Right atrium auricular region (tissue), 2 donors: Measurements from ENCODE around the gene CUL4A. TPM values are rescaled to one million over a fixed set of nuclear protein-coding genes. Genes with fewer than 3 reads are reported as not detected.

Source experiments
- DNase-seq: peaks from one replicate; pipeline ENCODE4 v3.0.0-alpha.2; 2019; ENCODE audit warnings: low spot score
- H3K27ac ChIP-seq, 2 donors: fragments of 200-600 bp; sonication (generic); 1 replicate in 1 of 2; 2 replicates in 1 of 2; pipeline ENCODE4 v1.5.1; 2016 to 2019
- H3K27me3 ChIP-seq, 2 donors: fragments of 200-600 bp; sonication (generic); one replicate each; pipeline versions ENCODE4 v1.5.1 to v1.6.0; 2017 to 2019
- H3K36me3 ChIP-seq: fragments of 200-600 bp; sonication (generic); one replicate; pipeline ENCODE4 v1.5.1; 2016
- H3K4me1 ChIP-seq, 2 donors: fragments of 200-600 bp; sonication (generic); one replicate each; pipeline versions ENCODE4 v1.5.1 to v1.6.0; 2017 to 2019
- H3K4me3 ChIP-seq, 2 donors: fragments of 200-600 bp; sonication (generic); 1 replicate in 1 of 2; 2 replicates in 1 of 2; pipeline ENCODE4 v1.5.1; 2017 to 2019; ENCODE audit warnings: mild to moderate bottlenecking in 1 of 2, moderate library complexity in 1 of 2
- H3K9me3 ChIP-seq, 2 donors: fragments of 200-600 bp; sonication (generic); one replicate each; pipeline ENCODE4 v1.5.1; 2019
- total RNA-seq, 2 donors: library from RNA; depleted of rRNA; stranded (reverse); fragments of >200 nt; gene quantifications; one replicate each; pipeline ENCODE4 v1.1.0, GENCODE V29; 2016
- TF ChIP-seq, protein P1 (sequence below), 2 donors: fragments of 200-600 bp; sonication (generic); IDR thresholded peaks; one replicate each; pipeline ENCODE4 v1.5.1; 2019; ENCODE audit warnings: antibody characterized with exemption in 2 of 2

CUL4A gene
- total RNA-seq, 2 donors from 2014 or later: 76.5 to 435 TPM

- no peaks in the 10 kb centered on the region for H3K27me3 ChIP-seq
- peaks cover 0 to 35% of the 10 kb centered on the region in 2 donors for H3K4me1 ChIP-seq
- H3K4me3 ChIP-seq: peak within 1 kb of the TSS; percentile 78 to 93
- DNase-seq: peak; percentile 98
- no peaks in the 10 kb centered on the region for H3K9me3 ChIP-seq
- H3K36me3 ChIP-seq: no peaks in the 10 kb centered on the region
- TF ChIP-seq, protein P1, sequence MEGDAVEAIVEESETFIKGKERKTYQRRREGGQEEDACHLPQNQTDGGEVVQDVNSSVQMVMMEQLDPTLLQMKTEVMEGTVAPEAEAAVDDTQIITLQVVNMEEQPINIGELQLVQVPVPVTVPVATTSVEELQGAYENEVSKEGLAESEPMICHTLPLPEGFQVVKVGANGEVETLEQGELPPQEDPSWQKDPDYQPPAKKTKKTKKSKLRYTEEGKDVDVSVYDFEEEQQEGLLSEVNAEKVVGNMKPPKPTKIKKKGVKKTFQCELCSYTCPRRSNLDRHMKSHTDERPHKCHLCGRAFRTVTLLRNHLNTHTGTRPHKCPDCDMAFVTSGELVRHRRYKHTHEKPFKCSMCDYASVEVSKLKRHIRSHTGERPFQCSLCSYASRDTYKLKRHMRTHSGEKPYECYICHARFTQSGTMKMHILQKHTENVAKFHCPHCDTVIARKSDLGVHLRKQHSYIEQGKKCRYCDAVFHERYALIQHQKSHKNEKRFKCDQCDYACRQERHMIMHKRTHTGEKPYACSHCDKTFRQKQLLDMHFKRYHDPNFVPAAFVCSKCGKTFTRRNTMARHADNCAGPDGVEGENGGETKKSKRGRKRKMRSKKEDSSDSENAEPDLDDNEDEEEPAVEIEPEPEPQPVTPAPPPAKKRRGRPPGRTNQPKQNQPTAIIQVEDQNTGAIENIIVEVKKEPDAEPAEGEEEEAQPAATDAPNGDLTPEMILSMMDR (IDR thresholded peaks at IDR 0.05): peak in 1 of 2 donors; percentile 17
- H3K27ac ChIP-seq: peak within 1 kb of the TSS; percentile 84 to 89
Measured at GRCh38 chr13:113296823-113297369, 87.5 kb downstream of the CUL4A start, which contains the start of gene LAMP1. TSS of gene LAMP1 (plus strand) at chr13:113297239. CDS start at chr13:113297435, 196 bp downstream.

DNA sequence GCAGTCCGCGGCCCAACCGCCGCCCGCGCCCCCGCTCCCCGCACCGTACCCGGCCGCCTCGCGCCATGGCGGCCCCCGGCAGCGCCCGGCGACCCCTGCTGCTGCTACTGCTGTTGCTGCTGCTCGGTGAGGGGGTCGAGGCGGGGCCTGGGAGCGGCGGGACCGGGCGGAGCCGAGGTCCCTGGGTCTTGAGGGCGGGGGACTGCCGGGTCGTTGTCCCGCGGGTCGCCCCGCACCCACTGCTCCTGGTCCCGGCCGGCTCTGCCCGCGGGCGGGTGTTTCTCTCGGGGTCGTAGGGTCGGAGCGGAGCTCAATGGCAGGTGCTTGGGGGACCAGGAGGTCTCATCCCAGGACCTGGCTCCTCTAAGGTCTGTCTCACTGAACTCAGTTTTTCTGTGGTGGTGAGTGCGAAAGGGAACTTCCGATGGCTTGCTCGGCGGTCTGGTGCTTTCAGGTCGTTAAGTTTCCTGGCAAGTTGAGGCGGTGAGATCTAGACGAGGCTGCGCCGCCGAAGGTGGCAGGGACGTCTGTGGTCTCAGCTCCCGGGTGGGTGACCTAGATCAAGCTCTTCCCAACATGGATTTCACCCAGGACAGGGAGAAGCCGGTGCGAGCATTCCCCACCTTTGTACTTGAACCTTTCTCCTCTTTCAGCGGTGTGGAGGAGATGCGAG, 88.1 kb downstream of the CUL4A start:
- peak overlapping the region; percentile 78 to 93 for H3K4me3 ChIP-seq
- H3K27ac ChIP-seq: peak overlapping the region; percentile 84 to 89
- no peaks in the 10 kb centered on the region for H3K9me3 ChIP-seq
- no peaks in the 10 kb centered on the region for H3K27me3 ChIP-seq
- H3K36me3 ChIP-seq: no peaks in the 10 kb centered on the region
- TF ChIP-seq, protein P1 (IDR thresholded peaks at IDR 0.05): no peak
- no peak for DNase-seq
- peaks cover 0 to 33% of the 10 kb centered on the region in 2 donors for H3K4me1 ChIP-seq

- Histone ChIP-seq H3K36me3 (no peaks in the 10 kb centered on the region), H3K4me3 (peak overlapping the region; percentile 78 to 93), H3K27me3 (no peaks in the 10 kb centered on the region), H3K4me1 (peaks cover 0 to 33% of the 10 kb centered on the region in 2 donors), H3K27ac (peak overlapping the region; percentile 84 to 89), H3K9me3 (no peaks in the 10 kb centered on the region)
- TF ChIP-seq, protein P1 (IDR thresholded peaks at IDR 0.05): no peak
- no peak for DNase-seq
Measured at GRCh38 chr13:113298043-113298945, 88.9 kb downstream of the CUL4A start.

DNA sequence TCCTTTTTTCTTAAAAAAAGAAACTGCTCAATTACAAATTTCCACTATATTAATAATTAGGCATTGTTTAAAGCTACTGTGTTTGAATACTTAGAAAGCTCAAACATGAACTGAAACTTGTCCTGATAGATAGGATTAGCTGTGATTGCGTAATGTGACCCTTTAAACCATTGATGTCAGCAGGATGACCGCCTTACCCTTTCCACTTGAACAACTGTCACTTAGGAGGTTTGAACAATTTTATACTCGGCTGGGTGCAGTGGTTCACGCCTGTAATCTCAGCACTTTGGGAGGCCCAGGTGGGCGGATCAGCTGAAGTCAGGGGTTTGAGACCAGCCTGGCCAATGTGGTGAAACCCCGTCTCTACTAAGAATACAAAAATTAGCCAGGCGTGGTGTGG, 90.5 kb downstream of the CUL4A start:
- TF ChIP-seq, protein P1 (IDR thresholded peaks at IDR 0.05): no peak
- Histone ChIP-seq H3K27me3 (no peaks in the 10 kb centered on the region), H3K4me1 (peaks cover 0 to 33% of the 10 kb centered on the region in 2 donors), H3K36me3 (no peaks in the 10 kb centered on the region), H3K27ac (no peak overlapping the region), H3K9me3 (no peaks in the 10 kb centered on the region), H3K4me3 (no peak overlapping the region)
- no peak for DNase-seq

GRCh38 chr13:113302986-113303385, 93.6 kb downstream of the CUL4A start:
- Histone ChIP-seq H3K4me1 (peaks cover 0 to 24% of the 10 kb centered on the region in 2 donors), H3K4me3 (no peak overlapping the region), H3K27me3 (no peaks in the 10 kb centered on the region), H3K9me3 (no peaks in the 10 kb centered on the region), H3K27ac (no peak overlapping the region), H3K36me3 (no peaks in the 10 kb centered on the region)
- no peak for DNase-seq
- TF ChIP-seq, protein P1 (IDR thresholded peaks at IDR 0.05): no peak
